HepG2 (cell line): ENCODE data around the gene CYSLTR2.

Experiments
- RAD21 ChIP-seq: fragments of 450-650 bp; formaldehyde crosslinking; IDR thresholded peaks from 2 replicates; pipeline ENCODE4 v1.5.0; 2020; ENCODE audit warnings: mild to moderate bottlenecking
- ZNF7 ChIP-seq: IDR thresholded peaks from 2 replicates; pipeline ENCODE4 v1.6.1; 2016; ENCODE audit warnings: missing biosample characterization, missing genetic modification reagents

GRCh38 chr13:48655291-48655690 lies 1.6 kb downstream of the CYSLTR2 start:
- TF ChIP-seq ZNF7 (CRISPR knock-in tag) (no peak), RAD21 (CRISPR knock-in tag) (no peak)
